ENCODE results near the gene RPUSD4.
A peak's percentile ranks its signal among the peaks of the same experiment; 100 is the strongest.
"Not testable (repeated sequence)": the region's sequence is repeated elsewhere in the genome, so short reads cannot be mapped to it uniquely, and the experiment has no call there.

RPUSD4 gene

GRCh38 chr11:126211236-126212088, at the start of gene RPUSD4, which contains the start of gene FAM118B:
TSS of gene RPUSD4 (minus strand) at chr11:126211650. CDS start at chr11:126211638, 12 bp downstream.
TSS of gene FAM118B (plus strand) at chr11:126211782. CDS start at chr11:126235002, 23,220 bp downstream.
- peak; percentile 91 for DNase-seq

- no peak for DNase-seq
These were observed 46.3 kb upstream of the RPUSD4 start for GRCh38 chr11:126257764-126258163.

- DNase-seq: no peak
These were observed 45.7 kb upstream of the RPUSD4 start for GRCh38 chr11:126257144-126257543.

GRCh38 chr11:126256216-126256615, 44.8 kb upstream of the RPUSD4 start:
- no peak for DNase-seq

- DNase-seq: not testable (repeated sequence)
These were observed 44.1 kb upstream of the RPUSD4 start for GRCh38 chr11:126255507-126255906.

GRCh38 chr11:126254819-126255218, 43.4 kb upstream of the RPUSD4 start:
- DNase-seq: no peak

- no peak for DNase-seq
These were observed 41.8 kb upstream of the RPUSD4 start for GRCh38 chr11:126253265-126253664.

- DNase-seq: no peak
These were observed 35.2 kb upstream of the RPUSD4 start for GRCh38 chr11:126246636-126247035.

GRCh38 chr11:126233391-126233790, 21.9 kb upstream of the RPUSD4 start:
- DNase-seq: no peak

GRCh38 chr11:126232683-126233082, 21.2 kb upstream of the RPUSD4 start:
- DNase-seq: no peak

- DNase-seq: no peak
These were observed 20.4 kb upstream of the RPUSD4 start for GRCh38 chr11:126231725-126232459.

GRCh38 chr11:126229858-126230540, 18.5 kb upstream of the RPUSD4 start:
- DNase-seq: no peak

GRCh38 chr11:126226334-126227084, 15.1 kb upstream of the RPUSD4 start:
- DNase-seq: no peak

GRCh38 chr11:126225295-126225665, 13.8 kb upstream of the RPUSD4 start:
- no peak for DNase-seq

GRCh38 chr11:126224647-126225294, 13.3 kb upstream of the RPUSD4 start:
- DNase-seq: no peak

- DNase-seq: no peak
These were observed 8.1 kb upstream of the RPUSD4 start for GRCh38 chr11:126219547-126219946.

GRCh38 chr11:126217491-126217890, 6.0 kb upstream of the RPUSD4 start:
- DNase-seq: no peak

GRCh38 chr11:126216526-126217305, 5.3 kb upstream of the RPUSD4 start:
- no peak for DNase-seq

GRCh38 chr11:126214841-126215240, 3.4 kb upstream of the RPUSD4 start:
- DNase-seq: no peak

GRCh38 chr11:126214441-126214840, 3.0 kb upstream of the RPUSD4 start:
- no peak for DNase-seq

- DNase-seq: no peak
These were observed 725 bp upstream of the RPUSD4 start for GRCh38 chr11:126212089-126212660.
